ENCODE measurements around the gene C12orf75.
A peak's percentile ranks its signal among the peaks of the same experiment; 100 is the strongest.
"Not testable (repeated sequence)": the region's sequence is repeated elsewhere in the genome, so short reads cannot be mapped to it uniquely, and the experiment has no call there.

Gene C12orf75

GRCh38 chr12:105338966-105339365, 8.5 kb downstream of the C12orf75 start:
- no peak for DNase-seq

DNA sequence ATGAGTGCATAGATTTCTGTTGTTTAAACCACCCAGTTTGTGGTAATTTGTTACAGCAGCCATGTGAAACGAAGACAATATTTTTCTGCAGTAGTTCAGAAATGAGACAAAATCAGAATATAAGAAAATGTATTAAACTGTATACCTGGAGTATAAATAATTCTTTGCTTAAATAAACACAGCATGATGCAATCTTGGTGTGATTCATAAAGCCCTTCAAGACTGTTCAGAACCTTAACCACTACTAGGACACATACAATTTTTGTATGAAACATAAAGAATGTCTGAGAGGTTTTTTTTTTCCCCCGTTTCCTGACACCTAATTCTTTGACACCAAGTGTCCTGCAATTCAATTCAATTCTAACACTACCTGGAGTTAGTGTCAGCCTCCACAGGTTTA, 10.5 kb downstream of the C12orf75 start:
- DNase-seq = no peak

DNA sequence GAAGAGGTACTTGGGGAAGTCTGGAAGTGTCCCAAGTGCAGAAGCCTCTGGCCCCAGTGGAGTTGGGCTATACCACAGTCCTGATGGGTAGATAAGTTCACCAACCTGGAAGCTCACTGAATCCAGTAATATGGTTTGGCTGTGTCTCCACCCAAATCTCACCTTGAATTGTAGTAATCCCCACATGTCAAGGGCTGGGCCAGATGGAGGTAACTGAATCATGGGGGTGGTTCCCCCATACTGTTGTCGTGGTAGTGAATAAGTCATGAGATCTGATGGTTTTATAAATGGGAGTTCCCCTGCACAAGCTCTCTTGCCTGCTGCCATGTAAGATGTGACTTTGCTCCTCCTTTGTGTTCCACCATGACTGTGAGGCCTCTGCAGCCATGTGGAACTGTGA, 11.1 kb downstream of the C12orf75 start:
- not testable (repeated sequence) for DNase-seq

GRCh38 chr12:105342464-105342863, 12.0 kb downstream of the C12orf75 start:
- DNase-seq = no peak

DNA sequence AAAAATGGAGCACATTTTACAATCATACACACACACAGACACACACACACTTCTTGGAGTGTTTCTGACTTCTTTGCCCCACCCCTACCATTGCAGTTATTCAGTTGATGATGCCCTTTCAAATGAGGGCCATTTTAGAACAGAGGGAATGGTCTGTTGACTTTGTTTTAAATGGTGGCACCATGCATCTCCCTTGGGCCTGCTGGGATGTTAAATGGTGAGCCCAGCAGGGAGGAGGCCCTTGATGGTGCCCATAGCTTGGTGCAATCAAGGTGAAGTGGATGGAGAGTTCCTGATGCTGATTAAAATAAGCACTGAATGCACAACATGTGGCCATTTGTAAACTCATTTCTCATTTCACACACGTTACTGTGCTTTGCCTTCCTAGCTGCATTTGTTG, 13.3 kb downstream of the C12orf75 start:
- DNase-seq = no peak

GRCh38 chr12:105347499-105347898, 17.0 kb downstream of the C12orf75 start:
- DNase-seq = no peak

DNA sequence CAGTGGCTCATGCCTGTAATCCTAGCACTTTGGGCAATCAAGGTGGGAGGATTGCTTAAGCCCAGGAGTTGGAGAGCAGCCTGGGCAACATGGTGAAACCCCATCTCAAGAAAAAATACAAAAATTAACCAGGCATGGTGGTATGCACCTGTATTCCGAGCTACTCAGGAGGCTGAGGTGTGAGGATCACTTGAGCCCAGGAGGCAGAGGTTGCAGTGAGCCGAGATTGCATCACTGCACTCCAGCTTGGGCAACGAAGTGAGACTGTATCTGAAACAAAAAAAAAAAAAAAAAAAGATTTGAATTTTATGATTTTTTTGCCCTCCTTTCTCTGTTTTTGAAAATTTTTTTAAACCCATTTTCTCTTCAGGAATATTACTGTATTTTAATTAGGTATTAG, 17.7 kb downstream of the C12orf75 start:
- DNase-seq = no peak

- DNase-seq = no peak
Measured at GRCh38 chr12:105348561-105348960, 18.1 kb downstream of the C12orf75 start.

DNA sequence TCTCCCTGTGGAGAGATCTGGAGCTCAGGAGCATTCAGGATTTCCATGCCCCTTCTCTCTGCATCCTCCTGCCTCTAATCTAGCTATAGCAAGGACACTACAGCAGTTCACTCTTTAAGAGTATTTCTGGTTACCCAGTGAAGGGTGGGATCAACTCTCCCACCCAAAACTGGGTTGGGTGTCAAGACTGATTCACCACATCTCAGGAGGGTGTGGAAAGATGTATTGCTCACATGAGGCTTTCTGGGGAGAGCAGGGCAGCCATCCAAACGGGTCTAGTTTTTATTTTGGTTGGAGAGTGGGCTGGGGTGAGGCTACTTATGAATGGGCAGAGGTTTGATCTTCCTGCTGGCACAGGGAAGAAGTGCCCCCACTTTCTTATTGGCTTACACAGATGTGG, 18.6 kb downstream of the C12orf75 start:
- DNase-seq = no peak

DNA sequence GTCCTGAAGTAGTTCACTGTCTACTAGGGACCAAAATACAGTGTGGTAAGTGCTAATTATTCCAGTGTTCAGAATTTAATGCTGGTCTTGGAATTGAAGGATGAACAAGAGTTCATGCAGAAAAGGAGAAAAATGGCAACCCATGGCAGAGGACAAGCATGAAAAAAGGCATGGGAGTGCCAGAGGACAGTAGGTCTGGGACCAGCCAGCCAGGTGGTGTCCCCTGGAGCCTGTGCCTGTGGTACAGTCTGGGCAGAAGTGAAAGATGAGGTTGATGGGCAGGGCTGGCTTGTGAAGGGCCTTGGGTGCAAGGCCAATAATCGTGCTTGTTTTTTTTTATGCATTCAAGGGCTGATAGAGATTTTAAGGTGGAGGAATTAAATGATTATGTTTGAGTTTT, 21.0 kb downstream of the C12orf75 start:
- DNase-seq = no peak

- no peak for DNase-seq
Measured at GRCh38 chr12:105352052-105352451, 21.6 kb downstream of the C12orf75 start.

DNA sequence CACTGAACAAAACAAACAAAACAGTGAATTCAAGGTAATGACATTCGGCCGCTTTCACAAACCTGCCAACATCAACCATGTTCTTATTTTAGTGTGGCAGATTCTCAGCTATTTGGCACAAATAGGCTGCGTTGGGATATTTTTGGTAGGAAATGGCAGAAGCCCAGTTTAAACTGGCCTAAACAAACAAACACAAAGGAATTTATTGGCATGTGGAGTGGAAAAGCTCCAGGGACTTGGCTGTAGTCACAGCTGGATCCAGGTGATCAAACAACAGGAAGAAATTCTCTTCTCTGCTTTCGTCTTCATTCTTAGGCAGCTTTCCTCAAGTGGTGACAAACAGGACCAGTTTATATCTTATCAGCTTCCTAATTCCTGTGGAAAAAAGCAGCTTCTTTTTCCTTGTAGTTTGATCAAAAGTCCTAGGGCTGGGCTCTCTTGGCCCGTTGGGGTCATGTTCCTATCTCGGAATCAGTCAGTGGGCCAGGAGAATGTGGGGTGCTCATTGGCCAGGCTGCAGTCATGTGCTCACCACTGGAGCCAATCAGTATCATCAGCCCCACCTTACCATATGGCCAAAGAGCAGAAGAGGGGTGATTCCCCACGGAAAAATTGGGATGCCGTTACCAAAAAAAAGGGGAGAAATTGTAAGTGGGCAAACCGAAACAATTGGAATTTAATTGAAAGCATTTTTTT, 22.6 kb downstream of the C12orf75 start:
- peak; percentile 40 for DNase-seq

- no peak for DNase-seq
Measured at GRCh38 chr12:105355752-105356151, 25.3 kb downstream of the C12orf75 start.

GRCh38 chr12:105357162-105357691, 26.7 kb downstream of the C12orf75 start:
- DNase-seq = no peak

- no peak for DNase-seq
Measured at GRCh38 chr12:105358789-105359188, 28.3 kb downstream of the C12orf75 start.

DNA sequence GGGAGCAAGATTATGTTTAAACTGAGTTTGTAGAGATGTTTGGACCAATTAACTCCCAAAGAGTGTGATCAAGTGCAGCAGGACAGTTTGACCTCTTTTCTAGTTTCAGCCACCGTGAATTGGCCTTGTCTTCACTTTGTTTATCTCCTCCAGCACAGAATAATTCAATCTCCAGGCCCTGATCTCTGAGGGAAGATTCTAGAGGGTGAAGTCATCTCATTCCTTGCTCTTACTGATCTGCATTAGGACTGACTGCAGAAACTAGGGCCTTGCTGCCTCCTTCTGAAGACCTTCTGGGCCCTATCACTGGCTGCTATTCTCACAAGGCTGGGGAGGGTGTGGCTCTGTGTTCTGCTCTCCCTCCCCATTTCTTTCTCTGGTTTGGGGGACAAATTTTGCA, 29.4 kb downstream of the C12orf75 start:
- no peak for DNase-seq

- DNase-seq = no peak
Measured at GRCh38 chr12:105363890-105364289, 33.4 kb downstream of the C12orf75 start.

GRCh38 chr12:105365231-105365630, 34.7 kb downstream of the C12orf75 start:
- no peak for DNase-seq

DNA sequence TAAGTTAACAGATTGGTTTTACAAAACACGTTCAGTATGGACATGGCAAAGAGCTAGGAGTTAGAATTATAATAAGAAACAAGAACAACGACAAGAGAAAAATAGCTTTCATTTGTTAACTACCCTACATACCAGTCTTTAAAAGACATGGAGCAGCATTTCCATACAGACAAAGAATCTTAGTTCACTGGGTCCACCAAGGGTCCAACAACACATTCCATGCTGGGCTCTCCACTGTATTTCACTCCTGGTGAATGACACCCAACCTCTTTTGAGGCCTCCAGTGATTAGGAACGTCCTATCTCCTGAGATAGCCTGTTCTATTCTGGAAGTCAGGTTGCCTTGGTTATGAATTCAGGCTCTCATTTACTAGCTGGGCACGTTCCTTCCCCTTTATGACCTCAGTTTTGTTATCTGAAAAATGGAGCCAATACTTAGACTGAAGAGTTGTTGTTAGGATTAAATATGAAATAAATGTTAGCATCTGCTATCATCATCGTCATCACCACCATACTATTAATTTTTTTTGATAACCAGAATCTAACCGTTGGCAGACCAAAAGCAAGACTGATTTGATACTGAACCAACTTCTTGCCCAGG, 37.7 kb downstream of the C12orf75 start:
- no peak for DNase-seq

DNA sequence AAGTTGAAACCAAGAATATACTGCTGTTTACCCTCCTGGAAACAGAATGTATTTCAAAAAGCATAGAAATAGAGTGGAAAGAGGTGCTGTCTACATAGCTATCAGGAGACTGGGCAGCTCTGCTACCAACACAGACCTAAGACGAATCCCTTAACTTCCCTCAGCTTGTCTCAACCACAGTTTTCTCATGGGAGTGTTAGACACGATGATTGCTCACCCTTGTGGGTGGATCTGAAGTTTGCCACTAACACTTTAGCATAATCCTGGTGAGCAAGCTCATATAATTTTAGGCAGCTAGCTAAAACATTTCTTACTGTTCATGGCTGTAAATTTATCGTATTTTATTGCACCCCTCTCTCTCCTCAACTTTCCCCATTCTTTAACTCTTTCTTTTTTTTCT, 38.5 kb downstream of the C12orf75 start:
- no peak for DNase-seq

DNA sequence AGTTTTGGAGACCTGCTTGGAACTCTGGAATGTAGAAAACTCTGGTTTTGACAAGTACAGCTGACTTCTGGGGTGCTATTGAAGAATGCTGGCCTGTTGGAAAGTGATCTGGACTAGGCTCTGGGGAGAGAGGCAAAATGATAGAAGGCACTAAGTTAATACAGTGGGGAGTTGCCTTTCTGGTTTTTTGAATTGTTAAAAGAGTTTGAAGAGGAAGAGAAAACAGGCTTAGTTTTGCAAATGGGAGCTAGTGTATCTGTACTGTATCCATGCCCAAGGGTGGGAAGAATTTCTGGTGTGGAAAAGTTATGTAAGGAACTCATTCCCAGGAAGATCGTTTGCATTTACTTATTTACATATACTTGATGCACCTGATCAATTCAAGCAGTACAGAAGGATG, 43.8 kb downstream of the C12orf75 start:
- no peak for DNase-seq

DNA sequence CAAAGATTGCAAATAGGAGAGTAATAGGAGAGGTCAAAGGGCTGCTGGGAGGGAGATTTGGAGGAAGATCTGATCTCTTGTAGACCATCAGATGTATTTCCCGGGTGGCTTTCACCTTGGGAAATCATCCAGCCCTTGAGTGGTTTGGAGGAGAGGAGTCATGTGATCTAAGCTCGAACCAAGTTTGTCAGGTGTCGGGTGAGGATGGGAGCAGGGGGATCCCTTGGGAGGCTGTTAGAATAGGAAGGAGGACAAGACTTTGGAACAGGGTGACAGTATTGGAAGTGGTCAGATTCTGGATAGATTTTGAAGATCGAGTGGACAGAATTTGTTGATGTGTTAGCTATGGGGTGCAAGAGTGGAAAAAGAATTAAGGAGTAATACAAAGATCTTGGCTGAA, 46.6 kb downstream of the C12orf75 start:
- no peak for DNase-seq

- no peak for DNase-seq
Measured at GRCh38 chr12:105378911-105379310, 48.4 kb downstream of the C12orf75 start.

DNA sequence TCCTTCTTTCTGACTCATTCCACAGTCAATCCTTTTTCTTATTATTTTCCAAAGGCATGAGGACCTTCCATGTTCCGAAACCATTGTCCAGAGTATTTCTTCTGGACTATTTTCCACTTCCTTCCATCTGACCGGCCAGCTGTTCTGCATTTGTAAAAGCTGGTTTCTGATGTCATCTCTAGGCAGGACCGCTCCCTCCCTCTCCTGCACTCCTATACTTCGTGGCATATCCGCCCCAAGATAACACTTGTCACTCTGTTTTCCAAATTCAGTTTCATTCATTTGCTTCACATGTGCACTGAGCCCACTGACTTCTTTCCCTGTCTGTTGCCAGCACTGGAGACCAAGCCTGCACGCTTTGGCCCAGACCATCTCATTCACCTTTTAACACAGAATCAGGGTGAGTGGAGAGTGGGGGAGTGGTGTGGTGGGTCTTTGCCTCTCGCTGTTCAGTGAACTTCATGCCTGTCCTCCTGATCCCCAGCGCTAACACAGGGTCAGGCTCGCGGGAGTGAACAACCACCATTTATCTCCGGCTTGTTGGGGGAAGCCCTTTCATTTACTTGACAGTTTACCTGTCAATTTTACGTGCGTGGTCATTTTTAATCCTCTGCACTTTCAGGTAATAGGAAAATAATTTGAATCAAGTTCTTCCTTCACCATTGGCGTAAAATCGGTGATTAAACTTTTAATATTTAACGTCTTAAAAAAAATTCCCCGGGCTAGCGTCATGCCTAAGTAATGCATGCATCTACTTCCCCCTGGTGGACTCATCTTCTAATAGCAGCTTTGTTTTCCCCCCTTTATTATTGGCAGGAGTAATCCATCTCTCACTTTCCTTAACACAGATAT, 52.5 kb downstream of the C12orf75 start:
- peak; percentile 27 for DNase-seq

Data from NCI-H2029 (cell line).